ENCODE data around the gene AIP. TPM values are rescaled to one million over a fixed set of nuclear protein-coding genes. Genes with fewer than 3 reads are reported as not detected.
"Not testable (repeated sequence)": the region's sequence is repeated elsewhere in the genome, so short reads cannot be mapped to it uniquely, and the experiment has no call there.

The AIP gene
- total RNA-seq, 1 donor from 2014 or later = 50.1 TPM

- TF ChIP-seq CTCF (conservative IDR thresholded peaks at IDR 0.05) = no peak
- H3K4me1 Mint-ChIP-seq = peaks cover 36% of the 10 kb centered on the region
- no peak for DNase-seq (ENCODE audit: low read depth, low spot score)
- H3K27me3 Mint-ChIP-seq (ENCODE audit: low read depth) = peaks cover 22% of the 10 kb centered on the region
- H3K4me3 Mint-ChIP-seq = peak overlapping the region; percentile 93
- no peaks in the 10 kb centered on the region for H3K9me3 Mint-ChIP-seq
- peak overlapping the region; percentile 40 for H3K27ac Mint-ChIP-seq (ENCODE audit: unreplicated experiment)
- H3K36me3 Mint-ChIP-seq (ENCODE audit: low read depth) = no peaks in the 10 kb centered on the region
These were observed 24.5 kb downstream of the AIP start for GRCh38 chr11:67507242-67507863.

DNA sequence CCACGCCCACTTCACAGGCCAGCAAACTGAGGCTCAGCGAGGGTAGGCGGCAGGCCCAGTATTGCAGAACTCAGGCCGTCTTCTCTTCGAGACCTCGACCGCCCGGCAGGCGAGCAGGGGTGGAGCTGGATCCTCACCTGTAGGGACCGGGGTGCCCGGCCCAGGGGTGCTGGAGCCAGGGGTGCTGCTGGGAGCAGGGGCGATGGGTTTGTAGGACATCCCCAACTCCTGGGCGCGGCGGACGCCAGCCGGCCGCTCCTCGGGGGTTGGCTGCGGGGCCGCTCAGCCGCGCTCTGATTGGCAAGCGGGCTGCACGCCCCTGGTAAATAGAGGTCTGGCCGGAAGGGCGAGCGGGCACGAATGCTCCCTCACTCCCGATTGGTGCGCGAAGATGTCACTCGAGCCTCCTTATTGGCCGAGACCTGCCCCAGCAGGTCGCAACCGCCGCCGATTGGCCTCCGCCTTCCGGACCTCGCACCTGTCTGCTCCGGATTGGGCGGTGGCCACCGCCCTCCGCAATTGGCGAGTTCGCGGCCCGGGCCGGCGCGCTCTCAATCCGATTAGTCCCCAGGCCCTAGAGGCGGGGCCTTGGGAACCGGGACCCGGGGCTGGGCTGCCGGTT lies 25.1 kb downstream of the AIP start, which contains the start of gene CDK2AP2:
Gene CDK2AP2 (minus strand): TSS at position 299 of the 622 bp plus-strand sequence. CDS start 80 bp downstream, at position 219.
- no peaks in the 10 kb centered on the region for H3K36me3 Mint-ChIP-seq (ENCODE audit: low read depth)
- peaks cover 33% of the 10 kb centered on the region for H3K4me1 Mint-ChIP-seq
- DNase-seq (ENCODE audit: low read depth, low spot score) = peak; percentile 98
- peak within 1 kb of the TSS; percentile 92 for H3K27ac Mint-ChIP-seq (ENCODE audit: unreplicated experiment)
- H3K4me3 Mint-ChIP-seq = peak within 1 kb of the TSS; percentile 93
- TF ChIP-seq CTCF (conservative IDR thresholded peaks at IDR 0.05) = no peak
- peaks cover 26% of the 10 kb centered on the region for H3K27me3 Mint-ChIP-seq (ENCODE audit: low read depth)
- H3K9me3 Mint-ChIP-seq = no peaks in the 10 kb centered on the region

- H3K4me1 Mint-ChIP-seq = peaks cover 29% of the 10 kb centered on the region
- peak overlapping the region; percentile 93 for H3K4me3 Mint-ChIP-seq
These were observed 25.8 kb downstream of the AIP start for GRCh38 chr11:67508486-67509121.

DNA sequence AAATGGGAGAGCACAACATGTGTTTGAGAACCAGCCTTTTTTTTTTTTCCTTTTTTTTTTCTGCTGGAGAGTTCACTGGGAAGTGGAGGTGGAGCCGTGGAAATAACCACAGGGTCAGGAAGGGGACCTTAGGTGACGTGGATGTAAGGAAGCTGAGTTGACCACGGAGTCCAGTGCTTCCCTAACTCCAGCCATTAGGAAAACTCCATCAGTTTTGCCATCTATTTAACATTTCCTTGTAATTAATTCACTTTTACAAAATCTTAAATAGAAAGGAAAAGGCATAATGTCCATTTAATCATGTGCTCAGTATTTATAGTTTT lies 27.2 kb downstream of the AIP start:
- no peak for DNase-seq (ENCODE audit: low read depth, low spot score)
- peaks cover 42% of the 10 kb centered on the region for H3K27me3 Mint-ChIP-seq (ENCODE audit: low read depth)
- no peak overlapping the region for H3K27ac Mint-ChIP-seq (ENCODE audit: unreplicated experiment)
- peaks cover 27% of the 10 kb centered on the region for H3K4me1 Mint-ChIP-seq
- TF ChIP-seq CTCF (conservative IDR thresholded peaks at IDR 0.05) = no peak
- H3K36me3 Mint-ChIP-seq (ENCODE audit: low read depth) = no peaks in the 10 kb centered on the region
- no peaks in the 10 kb centered on the region for H3K9me3 Mint-ChIP-seq
- peak overlapping the region; percentile 93 for H3K4me3 Mint-ChIP-seq

More at GRCh38 chr11:67508486-67509121, 25.8 kb downstream of the AIP start:
- Mint-ChIP-seq H3K27ac (ENCODE audit: unreplicated experiment) (peak overlapping the region; percentile 92), H3K9me3 (no peaks in the 10 kb centered on the region), H3K27me3 (ENCODE audit: low read depth) (peaks cover 31% of the 10 kb centered on the region), H3K36me3 (ENCODE audit: low read depth) (no peaks in the 10 kb centered on the region)
- no peak for TF ChIP-seq CTCF (conservative IDR thresholded peaks at IDR 0.05)
- DNase-seq (ENCODE audit: low read depth, low spot score) = peak; percentile 98

DNA sequence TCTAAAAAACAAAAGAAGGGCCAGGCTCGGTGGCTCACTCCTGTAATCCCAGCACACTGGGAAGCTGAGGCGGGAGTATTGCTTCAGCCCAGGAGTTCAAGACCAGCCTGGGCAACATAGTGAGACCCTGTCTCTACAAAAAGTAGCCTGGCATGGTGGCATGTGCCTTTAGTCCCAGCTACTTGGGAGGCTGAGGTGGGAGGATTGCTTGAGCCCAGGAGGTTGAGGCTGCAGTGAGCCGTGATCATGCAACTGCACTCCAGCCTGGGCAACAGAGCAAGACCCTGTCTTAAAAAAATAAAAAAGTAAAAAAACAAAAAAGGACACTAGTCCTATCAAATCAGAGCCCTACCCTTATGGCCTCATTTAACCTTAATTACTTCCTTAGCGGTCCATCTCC lies 28.7 kb downstream of the AIP start:
- Mint-ChIP-seq H3K4me3 (peak overlapping the region; percentile 50), H3K4me1 (peaks cover 17% of the 10 kb centered on the region), H3K27me3 (ENCODE audit: low read depth) (peaks cover 50% of the 10 kb centered on the region)
- not testable (repeated sequence) for H3K36me3 Mint-ChIP-seq (ENCODE audit: low read depth); DNase-seq (ENCODE audit: low read depth, low spot score); H3K9me3 Mint-ChIP-seq; H3K27ac Mint-ChIP-seq (ENCODE audit: unreplicated experiment)

DNA sequence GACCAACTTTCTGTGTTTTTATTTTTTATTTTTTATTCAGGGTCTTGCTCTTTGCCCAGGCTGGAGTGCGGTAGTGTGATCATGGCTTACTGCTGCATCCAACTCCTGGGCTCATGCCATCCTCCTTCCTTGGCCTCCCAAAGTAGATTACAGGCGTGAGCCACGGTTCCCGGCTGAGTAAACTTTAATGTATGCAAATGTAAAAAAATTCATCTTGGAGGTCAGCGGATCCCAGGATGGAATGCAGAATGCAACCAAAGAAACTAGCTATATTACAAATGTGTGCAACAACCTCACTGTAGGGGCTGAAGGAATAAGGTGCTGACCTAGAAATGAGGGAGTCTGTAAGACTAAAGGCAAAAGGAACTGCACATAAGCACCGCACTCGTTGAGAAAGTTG lies 31.3 kb downstream of the AIP start:
- H3K9me3 Mint-ChIP-seq = no peaks in the 10 kb centered on the region
- H3K4me1 Mint-ChIP-seq = peaks cover 2% of the 10 kb centered on the region
- H3K27me3 Mint-ChIP-seq (ENCODE audit: low read depth) = peaks cover 46% of the 10 kb centered on the region
- DNase-seq (ENCODE audit: low read depth, low spot score) = no peak
- no peak for TF ChIP-seq CTCF (conservative IDR thresholded peaks at IDR 0.05)
- no peak overlapping the region for H3K27ac Mint-ChIP-seq (ENCODE audit: unreplicated experiment)
- H3K4me3 Mint-ChIP-seq = no peak overlapping the region
- H3K36me3 Mint-ChIP-seq (ENCODE audit: low read depth) = no peaks in the 10 kb centered on the region

Measured in neural crest cell (in vitro differentiated cells).